Measurements from ENCODE around the gene AFF2.

DNA sequence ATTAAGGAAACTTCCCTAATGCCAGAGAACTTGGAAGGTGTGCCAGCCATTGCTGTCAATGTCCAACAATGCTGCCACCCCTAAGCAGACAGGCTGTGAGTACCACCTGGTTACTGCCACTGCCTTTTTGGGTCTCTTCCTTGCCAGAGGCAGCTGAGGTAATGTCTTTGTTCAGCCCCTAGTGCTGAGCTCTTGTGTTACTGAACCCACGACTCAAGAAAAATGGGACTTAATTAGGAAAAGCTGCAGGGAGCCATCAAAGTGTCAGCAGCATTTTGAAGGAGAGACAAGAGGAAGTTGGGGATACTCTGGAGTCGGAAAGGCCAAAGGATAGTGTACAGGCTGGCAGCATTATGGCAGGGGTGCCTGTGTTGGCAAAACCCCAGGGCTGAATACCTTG, 283.7 kb downstream of the AFF2 start:
- TF ChIP-seq EZH2phosphoT487 (IDR thresholded peaks at IDR 0.05; ENCODE audit: insufficient read depth, low read depth), result no peak
- TF ChIP-seq EZH2 (IDR thresholded peaks at IDR 0.05; ENCODE audit: insufficient read depth, poor library complexity, severe bottlenecking), result no peak
